IPS DF 19.7 (cell line): ENCODE measurements around the gene C19orf38.
"Not testable (repeated sequence)": the region's sequence is repeated elsewhere in the genome, so short reads cannot be mapped to it uniquely, and the experiment has no call there.

Experiments used
- DNase-seq: peaks from one replicate; pipeline ENCODE4 v3.0.0-alpha.2; 2013; ENCODE audit warnings: low read depth, low spot score

The C19orf38 gene

GRCh38 chr19:10876459-10877240 is 28.4 kb downstream of the C19orf38 start:
- DNase-seq: no peak

- not testable (repeated sequence) for DNase-seq
Observed at GRCh38 chr19:10877608-10878007, 29.4 kb downstream of the C19orf38 start.

DNA sequence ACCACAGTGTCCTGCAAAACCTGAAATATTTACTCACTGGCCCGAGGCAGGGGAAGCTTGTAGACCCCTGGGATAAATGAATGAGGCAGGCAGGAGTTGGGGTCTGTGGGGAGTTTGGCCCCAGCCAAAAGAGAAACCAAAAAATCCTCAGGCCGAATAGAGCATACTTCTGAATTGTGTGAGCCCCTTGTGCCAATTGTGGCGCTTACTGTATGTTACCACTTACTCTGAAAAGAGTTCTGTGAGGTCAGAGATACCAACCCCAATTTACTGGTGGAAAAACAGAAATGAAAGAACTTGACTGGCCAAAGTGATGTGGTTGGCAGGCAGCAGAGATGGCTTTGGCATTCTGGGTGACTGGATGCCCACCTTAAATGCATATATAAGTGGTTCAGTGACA is 30.0 kb downstream of the C19orf38 start:
- DNase-seq: no peak

- no peak for DNase-seq
Observed at GRCh38 chr19:10881403-10882107, 33.3 kb downstream of the C19orf38 start.

- DNase-seq: no peak
Observed at GRCh38 chr19:10882108-10882457, 33.9 kb downstream of the C19orf38 start.

DNA sequence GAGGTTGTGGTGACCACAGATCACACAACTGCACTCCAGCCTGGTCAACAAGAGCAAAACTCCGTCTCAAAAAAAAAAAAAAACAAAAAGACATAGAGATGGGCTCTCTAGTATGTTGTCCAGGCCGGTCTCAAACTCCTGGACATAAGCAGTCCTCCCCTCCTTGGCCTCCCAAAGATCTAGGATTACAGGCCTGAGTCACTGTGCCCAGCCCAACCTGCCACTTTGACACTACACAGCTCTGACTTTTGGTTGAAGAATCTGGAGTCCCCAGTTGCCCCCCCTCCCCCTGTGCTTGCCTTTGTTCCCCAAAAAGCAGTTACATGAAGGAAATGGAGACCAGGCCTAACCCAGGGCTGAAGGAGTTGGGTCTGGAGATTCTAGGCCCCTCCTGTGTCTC is 36.1 kb downstream of the C19orf38 start:
- DNase-seq: no peak

DNA sequence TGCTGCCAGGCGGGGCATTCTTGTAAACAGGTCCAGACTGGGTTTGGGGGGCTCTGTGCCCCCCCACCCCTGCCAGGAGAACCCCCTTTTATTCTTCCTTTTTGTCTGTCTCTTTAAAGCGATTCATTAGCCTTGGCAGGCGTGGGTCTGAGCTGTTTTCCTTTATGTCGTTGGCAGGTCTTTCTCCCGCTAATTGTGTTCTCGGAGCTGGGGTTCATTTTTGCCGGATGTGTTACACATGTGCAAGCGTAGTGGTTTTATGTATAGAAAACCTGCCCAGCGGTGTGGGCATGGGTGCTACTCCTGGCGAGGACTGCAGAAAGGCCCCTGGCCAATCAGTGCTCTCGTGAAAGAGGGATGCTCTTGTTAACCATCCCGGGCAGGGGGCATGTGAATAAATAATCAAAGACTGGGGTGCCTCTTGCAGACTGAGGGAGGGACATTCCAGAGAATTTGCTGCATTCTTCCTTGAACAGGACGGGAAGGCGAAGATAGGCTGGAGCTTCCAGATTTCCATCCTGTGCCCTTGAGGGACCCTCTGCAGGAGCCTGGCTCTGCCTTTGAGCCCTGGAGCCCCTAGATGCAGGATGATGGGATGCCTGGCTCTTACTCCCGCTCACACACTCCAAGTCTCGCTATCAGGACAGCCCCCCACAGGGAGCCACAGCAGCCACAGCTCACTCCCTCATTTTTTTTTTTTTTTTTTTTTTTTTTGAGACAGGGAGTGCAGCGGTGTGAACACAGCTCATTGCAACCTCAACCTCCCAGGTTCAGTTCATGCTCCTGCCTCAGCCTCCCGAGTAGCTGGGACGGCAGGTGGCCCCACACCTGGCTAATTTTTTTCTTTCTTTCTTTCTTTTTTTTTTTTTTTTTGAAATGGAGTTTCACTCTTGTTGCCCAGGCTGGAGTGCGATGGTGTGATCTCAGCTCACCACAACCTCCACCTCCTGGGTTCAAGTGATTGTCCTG is 37.3 kb downstream of the C19orf38 start:
- DNase-seq: no peak

- DNase-seq: no peak
Observed at GRCh38 chr19:10887616-10888367, 39.6 kb downstream of the C19orf38 start.

GRCh38 chr19:10888421-10888866 is 40.2 kb downstream of the C19orf38 start:
- no peak for DNase-seq

DNA sequence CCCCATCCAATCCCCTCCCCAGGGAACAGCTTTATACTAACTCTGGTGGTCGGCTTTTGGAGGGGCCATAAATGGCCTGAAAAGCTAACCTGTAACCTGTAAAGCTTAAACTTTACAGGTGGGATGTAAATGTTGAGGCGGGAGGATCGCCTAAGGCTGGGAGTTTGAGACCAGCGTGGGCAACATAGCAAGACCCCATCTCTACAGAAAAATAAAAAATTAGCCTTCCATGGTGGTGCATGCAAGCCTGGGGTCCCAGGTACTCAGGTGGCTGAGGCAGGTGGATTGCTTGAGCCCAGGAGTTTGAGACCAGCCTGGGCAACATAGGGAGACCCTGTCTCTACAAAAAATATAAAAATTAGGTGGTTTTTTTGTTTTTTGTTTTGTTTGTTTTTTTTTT is 41.7 kb downstream of the C19orf38 start:
- DNase-seq: no peak

- DNase-seq: no peak
Observed at GRCh38 chr19:10891405-10892086, 43.3 kb downstream of the C19orf38 start.

DNA sequence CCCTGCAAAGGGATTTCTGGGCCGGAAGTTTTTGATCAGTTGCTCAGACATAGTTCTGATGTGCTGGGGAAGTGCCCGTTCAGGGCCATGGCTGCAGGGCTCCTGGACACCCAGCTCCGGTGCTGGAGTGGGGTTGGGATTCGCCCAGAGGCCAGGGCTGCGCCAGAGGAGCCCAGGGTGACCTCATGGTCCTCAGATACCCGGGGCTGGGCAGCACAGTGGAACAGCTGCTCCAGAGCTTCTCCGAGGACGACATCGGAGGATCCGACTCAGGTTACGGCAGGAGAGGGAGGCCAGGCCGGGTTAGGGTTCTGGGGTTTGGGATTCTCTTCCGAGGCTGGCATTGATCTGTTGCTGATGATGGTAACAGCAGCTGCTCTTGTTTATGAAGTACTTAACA is 44.0 kb downstream of the C19orf38 start:
- no peak for DNase-seq

GRCh38 chr19:10894911-10895213 is 46.6 kb downstream of the C19orf38 start:
- DNase-seq: no peak

- DNase-seq: no peak
Observed at GRCh38 chr19:10895363-10895762, 47.1 kb downstream of the C19orf38 start.

DNA sequence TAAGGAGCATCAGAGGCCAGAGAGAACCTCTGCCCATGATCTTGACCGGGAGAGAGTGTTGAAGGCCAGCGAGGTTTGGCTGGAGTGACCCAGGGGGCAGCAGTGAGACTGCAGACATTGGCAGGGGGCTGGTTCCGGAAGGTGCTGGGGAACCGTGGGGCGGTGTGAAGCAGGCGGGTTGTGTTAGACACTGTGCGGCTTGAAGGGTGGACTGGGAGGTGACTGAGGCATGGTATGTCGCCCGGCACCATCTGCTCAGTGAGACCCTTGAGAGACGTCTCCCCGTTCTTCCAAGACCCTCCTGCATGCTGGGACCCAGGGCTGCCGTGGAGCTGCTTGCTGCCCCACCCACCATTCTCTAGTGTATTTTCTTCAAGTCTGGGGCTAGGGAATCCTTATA is 47.7 kb downstream of the C19orf38 start:
- no peak for DNase-seq

DNA sequence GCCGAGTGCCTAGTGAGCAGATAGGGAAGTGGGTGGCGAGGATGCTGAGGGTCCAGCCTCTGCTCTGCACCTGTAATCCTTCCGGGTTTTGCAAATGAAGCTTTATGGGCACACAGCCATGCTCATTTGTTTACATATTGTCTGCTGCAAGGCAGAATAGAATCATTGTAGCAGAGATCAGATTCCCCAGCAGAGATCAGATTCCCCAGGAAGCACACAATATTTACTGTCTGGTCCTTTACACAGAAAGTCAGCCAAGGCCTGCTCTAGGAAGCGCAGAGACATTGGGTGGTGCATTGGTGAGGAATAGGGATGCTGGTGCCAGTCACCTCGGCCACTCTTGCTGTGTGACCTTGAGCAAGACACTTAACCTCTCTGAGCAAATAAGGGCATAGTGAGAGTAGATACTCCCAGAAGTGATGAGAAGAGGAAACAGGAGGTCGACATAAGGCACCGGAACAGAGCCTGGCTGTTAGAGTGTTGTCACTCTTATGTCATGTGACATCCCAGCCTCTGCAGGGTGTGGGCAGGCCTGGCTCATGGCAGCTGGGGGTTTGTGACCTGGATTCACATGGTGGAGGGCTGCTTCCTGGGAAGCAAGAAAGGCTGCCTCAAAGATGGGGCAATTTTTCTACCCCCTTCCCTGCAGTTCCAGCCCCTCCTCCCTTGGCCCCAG is 48.8 kb downstream of the C19orf38 start:
- no peak for DNase-seq

- DNase-seq: no peak
Observed at GRCh38 chr19:10898633-10899032, 50.4 kb downstream of the C19orf38 start.

- DNase-seq: no peak
Observed at GRCh38 chr19:10899151-10899653, 51.0 kb downstream of the C19orf38 start.

DNA sequence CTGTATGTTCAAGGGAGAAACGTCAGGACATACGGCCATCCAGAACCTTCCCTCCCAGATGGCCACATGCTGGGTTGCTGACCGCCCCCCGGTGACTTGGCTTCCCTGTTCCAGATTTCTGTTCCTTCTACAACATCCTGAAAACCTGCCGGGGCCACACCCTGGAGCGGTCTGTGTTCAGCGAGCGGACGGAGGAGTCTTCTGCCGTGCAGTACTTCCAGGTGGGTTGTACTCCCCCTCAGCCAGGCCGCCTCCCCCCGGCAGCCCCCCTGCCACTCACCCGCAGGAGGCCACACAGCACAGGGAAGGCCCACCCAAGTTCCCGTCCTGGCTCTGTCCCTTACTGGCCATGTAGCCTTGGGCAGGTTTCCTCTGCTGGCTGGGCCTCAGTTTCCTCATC is 59.7 kb downstream of the C19orf38 start:
- DNase-seq: no peak

DNA sequence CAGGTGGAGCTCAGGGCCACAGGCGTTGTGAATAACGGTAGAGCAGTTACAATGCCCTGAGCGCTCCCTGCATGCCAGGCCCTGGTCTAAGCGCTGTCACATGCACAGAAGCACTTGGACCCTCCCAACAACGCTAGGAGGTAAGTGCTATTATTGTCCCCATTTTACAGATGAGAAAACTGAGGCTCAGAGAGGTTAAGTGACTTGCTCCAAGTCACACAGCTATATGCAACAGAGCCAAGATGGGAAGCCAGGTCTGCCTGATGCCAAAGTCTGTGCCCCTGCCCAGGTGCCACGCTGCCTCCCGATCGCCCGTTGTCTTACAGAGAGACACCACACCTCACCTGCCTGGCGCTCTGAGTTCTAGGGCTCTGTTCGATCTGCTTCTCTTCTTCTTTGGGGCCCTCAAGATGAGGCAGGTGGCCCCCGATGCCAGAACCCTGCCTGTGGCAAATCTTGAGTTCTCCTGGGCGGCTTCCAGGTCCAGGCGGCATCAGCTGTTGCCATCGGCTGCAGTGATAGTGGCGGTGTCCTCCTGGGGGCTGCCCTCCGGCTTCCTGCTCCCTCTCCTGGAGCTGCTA is 60.3 kb downstream of the C19orf38 start:
- DNase-seq: no peak
